KBM-7 (cell line): ENCODE data around the gene CCDC9B.

Experiments
- DNase-seq: peaks from one replicate; pipeline ENCODE4 v3.0.0-alpha.2; 2015
- in situ Hi-C: fragments of 300-500 bp; cut with MboI; formaldehyde crosslinking; loops from 2 replicates; pipeline ENCODE4 v1.14.3; 2020; ENCODE audit warnings: low sequenced_read_pairs, low pct_unique_long_range_greater_than_20kb, mixed read lengths

Gene CCDC9B

GRCh38 chr15:40300367-40300766, 40.4 kb downstream of the CCDC9B start:
- DNase-seq: no peak
- in situ Hi-C loops: no loop called here

- no peak for DNase-seq
- in situ Hi-C loops: no loop called here
Measured at GRCh38 chr15:40298216-40298935, 42.4 kb downstream of the CCDC9B start.

- DNase-seq: no peak
- in situ Hi-C loops: no loop called here
Measured at GRCh38 chr15:40297356-40297755, 43.4 kb downstream of the CCDC9B start.

- no peak for DNase-seq
- in situ Hi-C loops: no loop called here
Measured at GRCh38 chr15:40296561-40297230, 44.0 kb downstream of the CCDC9B start.

- in situ Hi-C loops: no loop called here
- no peak for DNase-seq
Measured at GRCh38 chr15:40295877-40296560, 44.7 kb downstream of the CCDC9B start.

GRCh38 chr15:40295297-40295696, 45.4 kb downstream of the CCDC9B start:
- in situ Hi-C loops: no loop called here
- DNase-seq: no peak

- in situ Hi-C loops: no loop called here
- no peak for DNase-seq
Measured at GRCh38 chr15:40293905-40294895, 46.5 kb downstream of the CCDC9B start.

GRCh38 chr15:40293006-40293405, 47.7 kb downstream of the CCDC9B start:
- DNase-seq: no peak
- in situ Hi-C loops: no loop called here

- in situ Hi-C loops: no loop called here
- no peak for DNase-seq
Measured at GRCh38 chr15:40292246-40292645, 48.5 kb downstream of the CCDC9B start.

GRCh38 chr15:40290918-40291574, 49.7 kb downstream of the CCDC9B start:
- DNase-seq: no peak
- in situ Hi-C loops: no loop called here

GRCh38 chr15:40290545-40290917, 50.2 kb downstream of the CCDC9B start:
- DNase-seq: no peak
- in situ Hi-C loops: no loop called here

- in situ Hi-C loops: no loop called here
- DNase-seq: no peak
Measured at GRCh38 chr15:40289140-40289775, 51.5 kb downstream of the CCDC9B start.

- in situ Hi-C loops: no loop called here
- DNase-seq: no peak
Measured at GRCh38 chr15:40287968-40288367, 52.8 kb downstream of the CCDC9B start.

- in situ Hi-C loops: no loop called here
- no peak for DNase-seq
Measured at GRCh38 chr15:40287505-40287904, 53.2 kb downstream of the CCDC9B start.

GRCh38 chr15:40286794-40287193, 53.9 kb downstream of the CCDC9B start:
- DNase-seq: no peak
- in situ Hi-C loops: no loop called here

GRCh38 chr15:40286061-40286532, 54.6 kb downstream of the CCDC9B start:
- in situ Hi-C loops: no loop called here
- DNase-seq: no peak

GRCh38 chr15:40285554-40286011, 55.2 kb downstream of the CCDC9B start:
- in situ Hi-C loops: no loop called here
- no peak for DNase-seq

GRCh38 chr15:40285151-40285550, 55.6 kb downstream of the CCDC9B start:
- in situ Hi-C loops: no loop called here
- DNase-seq: no peak
